ENCODE results near the gene POU2F1. TPM values are rescaled to one million over a fixed set of nuclear protein-coding genes. Genes with fewer than 3 reads are reported as not detected.

POU2F1 gene
- total and polyA plus RNA-seq, 4 donors = 0.93 to 10.5 (median 6.5) TPM

DNA sequence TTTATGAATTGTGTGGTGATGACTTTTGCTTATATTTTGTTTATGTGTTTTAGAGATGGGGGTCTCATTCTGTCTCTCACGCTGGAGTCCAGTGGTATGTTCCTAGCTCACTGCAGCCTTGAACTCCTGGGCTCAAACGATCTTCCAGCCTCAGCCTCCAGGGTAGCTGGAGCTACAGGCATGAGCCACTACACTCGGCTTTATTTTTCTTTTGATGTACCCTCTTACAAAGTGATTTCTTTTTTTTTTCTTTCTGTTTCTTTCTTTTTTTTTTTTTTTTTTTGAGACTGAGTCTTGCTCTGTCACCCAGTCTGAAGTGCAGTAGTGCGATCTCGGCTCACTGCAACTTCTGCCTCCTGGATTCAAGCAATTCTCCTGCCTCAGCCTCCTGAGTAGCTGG, 250.9 kb downstream of the POU2F1 start:
- Histone ChIP-seq H3K4me1 (ENCODE audit: control insufficient read depth in 4 of 4, insufficient read depth in 4 of 4, low read length in 3 of 4) (no peaks in the 10 kb centered on the region), H3K9me3 (ENCODE audit: control insufficient read depth in 4 of 4, low read length in 3 of 4) (no peaks in the 10 kb centered on the region), H3K27ac (ENCODE audit: low read depth in 1 of 2, low read length in 2 of 2) (no peak overlapping the region), H3K9ac (ENCODE audit: low read depth in 1 of 2, low read length in 2 of 2) (no peak overlapping the region), H3K27me3 (ENCODE audit: control insufficient read depth in 4 of 4, insufficient read depth in 4 of 4, low read length in 3 of 4) (no peaks in the 10 kb centered on the region), H3K4me3 (ENCODE audit: low read depth in 1 of 3, low read length in 3 of 3) (no peak overlapping the region), H3K36me3 (ENCODE audit: control insufficient read depth in 4 of 4, insufficient read depth in 3 of 4, low read depth in 1 of 4, low read length in 3 of 4) (no peaks in the 10 kb centered on the region)
- no peak for DNase-seq (ENCODE audit: low spot score)
- TF ChIP-seq FOXA1 (IDR thresholded peaks at IDR 0.05) (no peak), NR2F2 (IDR thresholded peaks at IDR 0.05) (no peak), SP1 (IDR thresholded peaks at IDR 0.05) (no peak), TAF1 (conservative IDR thresholded peaks at IDR 0.05) (no peak)
- TF ChIP-seq, protein P1, sequence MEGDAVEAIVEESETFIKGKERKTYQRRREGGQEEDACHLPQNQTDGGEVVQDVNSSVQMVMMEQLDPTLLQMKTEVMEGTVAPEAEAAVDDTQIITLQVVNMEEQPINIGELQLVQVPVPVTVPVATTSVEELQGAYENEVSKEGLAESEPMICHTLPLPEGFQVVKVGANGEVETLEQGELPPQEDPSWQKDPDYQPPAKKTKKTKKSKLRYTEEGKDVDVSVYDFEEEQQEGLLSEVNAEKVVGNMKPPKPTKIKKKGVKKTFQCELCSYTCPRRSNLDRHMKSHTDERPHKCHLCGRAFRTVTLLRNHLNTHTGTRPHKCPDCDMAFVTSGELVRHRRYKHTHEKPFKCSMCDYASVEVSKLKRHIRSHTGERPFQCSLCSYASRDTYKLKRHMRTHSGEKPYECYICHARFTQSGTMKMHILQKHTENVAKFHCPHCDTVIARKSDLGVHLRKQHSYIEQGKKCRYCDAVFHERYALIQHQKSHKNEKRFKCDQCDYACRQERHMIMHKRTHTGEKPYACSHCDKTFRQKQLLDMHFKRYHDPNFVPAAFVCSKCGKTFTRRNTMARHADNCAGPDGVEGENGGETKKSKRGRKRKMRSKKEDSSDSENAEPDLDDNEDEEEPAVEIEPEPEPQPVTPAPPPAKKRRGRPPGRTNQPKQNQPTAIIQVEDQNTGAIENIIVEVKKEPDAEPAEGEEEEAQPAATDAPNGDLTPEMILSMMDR (IDR thresholded peaks at IDR 0.05; ENCODE audit: low read depth, low read length, missing input control) = no peak
- TF ChIP-seq, protein P2, sequence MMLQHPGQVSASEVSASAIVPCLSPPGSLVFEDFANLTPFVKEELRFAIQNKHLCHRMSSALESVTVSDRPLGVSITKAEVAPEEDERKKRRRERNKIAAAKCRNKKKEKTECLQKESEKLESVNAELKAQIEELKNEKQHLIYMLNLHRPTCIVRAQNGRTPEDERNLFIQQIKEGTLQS (IDR thresholded peaks at IDR 0.05) = no peak
- 86% methylated on average over 5 of the region's 5 CpGs for WGBS

DNA sequence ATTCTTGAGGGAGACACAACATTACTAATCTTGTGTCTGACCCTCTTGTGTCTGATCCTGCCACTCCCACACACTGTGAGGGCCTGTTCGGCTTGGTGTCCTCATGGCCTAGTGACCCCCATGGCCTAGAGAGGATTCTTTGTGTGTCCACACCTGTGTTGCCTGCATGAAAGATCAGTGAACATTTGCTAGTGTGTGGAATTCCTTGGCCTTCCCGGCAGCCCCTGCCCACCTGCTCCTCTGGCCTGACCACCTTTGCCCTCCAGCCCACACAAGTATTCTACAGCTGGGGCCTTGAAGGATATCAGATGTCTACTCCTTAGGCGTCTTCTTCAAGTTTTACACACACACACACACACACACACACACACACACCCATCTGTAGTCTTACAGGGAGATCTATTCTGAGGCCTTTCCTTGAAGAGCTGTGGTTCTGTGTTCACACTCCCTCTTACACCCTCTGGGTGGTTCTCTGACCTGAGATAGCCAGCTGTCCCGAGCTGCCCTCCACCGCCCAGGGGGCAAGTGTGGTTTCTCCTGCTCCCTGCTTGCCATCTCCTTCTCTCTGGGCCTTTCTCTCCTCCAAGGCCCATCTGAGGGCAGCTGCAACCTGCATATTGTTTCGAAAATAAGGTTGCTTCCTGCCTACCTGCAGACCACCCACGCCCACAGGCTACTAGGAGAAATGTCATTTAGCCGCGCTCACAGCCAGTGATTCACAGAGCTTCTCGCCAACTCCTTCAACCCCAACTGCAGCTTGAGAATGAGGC, 252.3 kb downstream of the POU2F1 start:
- 89% methylated on average over 10 of the region's 10 CpGs for WGBS
- Histone ChIP-seq H3K4me3 (ENCODE audit: low read depth in 1 of 3, low read length in 3 of 3) (no peak overlapping the region), H3K9me3 (ENCODE audit: control insufficient read depth in 4 of 4, low read length in 3 of 4) (no peaks in the 10 kb centered on the region), H3K4me1 (ENCODE audit: control insufficient read depth in 4 of 4, insufficient read depth in 4 of 4, low read length in 3 of 4) (no peaks in the 10 kb centered on the region), H3K9ac (ENCODE audit: low read depth in 1 of 2, low read length in 2 of 2) (no peak overlapping the region), H3K27me3 (ENCODE audit: control insufficient read depth in 4 of 4, insufficient read depth in 4 of 4, low read length in 3 of 4) (no peaks in the 10 kb centered on the region), H3K36me3 (ENCODE audit: control insufficient read depth in 4 of 4, insufficient read depth in 3 of 4, low read depth in 1 of 4, low read length in 3 of 4) (no peaks in the 10 kb centered on the region), H3K27ac (ENCODE audit: low read depth in 1 of 2, low read length in 2 of 2) (no peak overlapping the region)
- no peak for DNase-seq (ENCODE audit: low spot score)
- TF ChIP-seq HNF4G (IDR thresholded peaks at IDR 0.05) (no peak), TAF1 (conservative IDR thresholded peaks at IDR 0.05) (no peak), SP1 (IDR thresholded peaks at IDR 0.05) (no peak), FOXA2 (IDR thresholded peaks at IDR 0.05) (no peak), NR2F2 (IDR thresholded peaks at IDR 0.05) (no peak), HNF4A (conservative IDR thresholded peaks at IDR 0.05) (no peak), RXRA (IDR thresholded peaks at IDR 0.05) (no peak), EGR1 (IDR thresholded peaks at IDR 0.05; ENCODE audit: low read depth in 2 of 2) (no peak)
- TF ChIP-seq, protein P3, sequence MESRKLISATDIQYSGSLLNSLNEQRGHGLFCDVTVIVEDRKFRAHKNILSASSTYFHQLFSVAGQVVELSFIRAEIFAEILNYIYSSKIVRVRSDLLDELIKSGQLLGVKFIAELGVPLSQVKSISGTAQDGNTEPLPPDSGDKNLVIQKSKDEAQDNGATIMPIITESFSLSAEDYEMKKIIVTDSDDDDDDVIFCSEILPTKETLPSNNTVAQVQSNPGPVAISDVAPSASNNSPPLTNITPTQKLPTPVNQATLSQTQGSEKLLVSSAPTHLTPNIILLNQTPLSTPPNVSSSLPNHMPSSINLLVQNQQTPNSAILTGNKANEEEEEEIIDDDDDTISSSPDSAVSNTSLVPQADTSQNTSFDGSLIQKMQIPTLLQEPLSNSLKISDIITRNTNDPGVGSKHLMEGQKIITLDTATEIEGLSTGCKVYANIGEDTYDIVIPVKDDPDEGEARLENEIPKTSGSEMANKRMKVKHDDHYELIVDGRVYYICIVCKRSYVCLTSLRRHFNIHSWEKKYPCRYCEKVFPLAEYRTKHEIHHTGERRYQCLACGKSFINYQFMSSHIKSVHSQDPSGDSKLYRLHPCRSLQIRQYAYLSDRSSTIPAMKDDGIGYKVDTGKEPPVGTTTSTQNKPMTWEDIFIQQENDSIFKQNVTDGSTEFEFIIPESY (IDR thresholded peaks at IDR 0.05) = no peak
- TF ChIP-seq, protein P4, sequence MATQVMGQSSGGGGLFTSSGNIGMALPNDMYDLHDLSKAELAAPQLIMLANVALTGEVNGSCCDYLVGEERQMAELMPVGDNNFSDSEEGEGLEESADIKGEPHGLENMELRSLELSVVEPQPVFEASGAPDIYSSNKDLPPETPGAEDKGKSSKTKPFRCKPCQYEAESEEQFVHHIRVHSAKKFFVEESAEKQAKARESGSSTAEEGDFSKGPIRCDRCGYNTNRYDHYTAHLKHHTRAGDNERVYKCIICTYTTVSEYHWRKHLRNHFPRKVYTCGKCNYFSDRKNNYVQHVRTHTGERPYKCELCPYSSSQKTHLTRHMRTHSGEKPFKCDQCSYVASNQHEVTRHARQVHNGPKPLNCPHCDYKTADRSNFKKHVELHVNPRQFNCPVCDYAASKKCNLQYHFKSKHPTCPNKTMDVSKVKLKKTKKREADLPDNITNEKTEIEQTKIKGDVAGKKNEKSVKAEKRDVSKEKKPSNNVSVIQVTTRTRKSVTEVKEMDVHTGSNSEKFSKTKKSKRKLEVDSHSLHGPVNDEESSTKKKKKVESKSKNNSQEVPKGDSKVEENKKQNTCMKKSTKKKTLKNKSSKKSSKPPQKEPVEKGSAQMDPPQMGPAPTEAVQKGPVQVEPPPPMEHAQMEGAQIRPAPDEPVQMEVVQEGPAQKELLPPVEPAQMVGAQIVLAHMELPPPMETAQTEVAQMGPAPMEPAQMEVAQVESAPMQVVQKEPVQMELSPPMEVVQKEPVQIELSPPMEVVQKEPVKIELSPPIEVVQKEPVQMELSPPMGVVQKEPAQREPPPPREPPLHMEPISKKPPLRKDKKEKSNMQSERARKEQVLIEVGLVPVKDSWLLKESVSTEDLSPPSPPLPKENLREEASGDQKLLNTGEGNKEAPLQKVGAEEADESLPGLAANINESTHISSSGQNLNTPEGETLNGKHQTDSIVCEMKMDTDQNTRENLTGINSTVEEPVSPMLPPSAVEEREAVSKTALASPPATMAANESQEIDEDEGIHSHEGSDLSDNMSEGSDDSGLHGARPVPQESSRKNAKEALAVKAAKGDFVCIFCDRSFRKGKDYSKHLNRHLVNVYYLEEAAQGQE (IDR thresholded peaks at IDR 0.05) = no peak
- TF ChIP-seq, protein P2 (IDR thresholded peaks at IDR 0.05) = no peak
